ENCODE measurements around the gene PAX2. TPM values are rescaled to one million over a fixed set of nuclear protein-coding genes. Genes with fewer than 3 reads are reported as not detected.

PAX2 gene
- total RNA-seq, 4 donors from 2014 or later, result not detected

DNA sequence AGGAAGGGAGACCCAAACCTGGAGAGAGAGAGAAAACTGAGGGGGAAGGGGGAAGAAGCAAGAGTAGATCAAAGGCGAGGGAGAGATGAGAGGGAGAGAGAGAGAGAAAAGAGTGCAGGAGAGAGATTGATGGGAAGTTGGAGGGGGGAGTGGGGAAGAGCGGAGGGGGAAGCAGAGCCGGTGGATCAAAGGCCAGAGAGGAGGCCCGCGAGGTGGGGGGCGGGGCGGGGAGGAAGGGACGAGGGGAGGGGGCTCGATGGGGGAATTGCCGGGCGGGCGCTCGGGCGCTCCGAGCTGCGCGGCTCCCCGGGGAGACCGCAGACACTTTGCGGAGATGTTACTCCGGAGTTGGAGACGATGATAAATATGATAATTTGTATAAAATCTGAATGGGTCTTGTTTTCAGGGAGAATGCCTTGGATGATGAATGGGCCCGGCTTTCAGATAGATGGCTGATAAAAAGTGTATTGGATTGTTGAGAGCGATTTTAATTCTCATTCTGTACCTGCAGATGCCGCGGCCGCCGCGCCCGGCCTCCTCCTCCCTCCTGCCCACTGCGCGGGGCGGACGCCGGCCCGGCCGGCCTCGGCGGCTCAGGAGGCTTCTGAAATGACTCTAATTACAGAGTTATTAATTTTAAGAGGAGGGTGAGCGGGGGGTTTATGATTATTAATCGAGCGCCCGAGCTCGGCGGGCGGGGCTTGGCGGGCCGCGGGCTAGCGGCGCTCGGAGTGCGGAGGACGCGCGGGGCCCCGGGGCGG, 21.4 kb upstream of the PAX2 start:
- H3K9me3 ChIP-seq, result no peaks in the 10 kb centered on the region
- no peak overlapping the region for H3K4me3 ChIP-seq
- H3K4me1 ChIP-seq, result peaks cover 0 to 7% (median 0%) of the 10 kb centered on the region in 4 donors
- whole genome bisulfite sequencing, 2 donors (ENCODE audit: low coverage in 1 of 2), result 5 to 9% methylated on average over 4 to 40 of the region's 58 CpGs
- H3K36me3 ChIP-seq, result no peaks in the 10 kb centered on the region
- intact Hi-C loops (cut with DNase I; ENCODE audit: low total_unique reads) (no loop called here), in situ Hi-C loops (cut with MboI; ENCODE audit: low pct_ligation_motif_present in 1 of 4, low pct_unique_long_range_greater_than_20kb in 1 of 4, low sequenced_read_pairs in 3 of 4) (no loop called here)
- no peak for DNase-seq
- H3K27me3 ChIP-seq, result peaks cover 98% of the 10 kb centered on the region
- no peak overlapping the region for H3K27ac ChIP-seq
- TF ChIP-seq EP300 (IDR thresholded peaks at IDR 0.05; ENCODE audit: low read depth) (no peak), POLR2AphosphoS5 (IDR thresholded peaks at IDR 0.05) (no peak), POLR2A (IDR thresholded peaks at IDR 0.05) (no peak)
- TF ChIP-seq, protein P1, sequence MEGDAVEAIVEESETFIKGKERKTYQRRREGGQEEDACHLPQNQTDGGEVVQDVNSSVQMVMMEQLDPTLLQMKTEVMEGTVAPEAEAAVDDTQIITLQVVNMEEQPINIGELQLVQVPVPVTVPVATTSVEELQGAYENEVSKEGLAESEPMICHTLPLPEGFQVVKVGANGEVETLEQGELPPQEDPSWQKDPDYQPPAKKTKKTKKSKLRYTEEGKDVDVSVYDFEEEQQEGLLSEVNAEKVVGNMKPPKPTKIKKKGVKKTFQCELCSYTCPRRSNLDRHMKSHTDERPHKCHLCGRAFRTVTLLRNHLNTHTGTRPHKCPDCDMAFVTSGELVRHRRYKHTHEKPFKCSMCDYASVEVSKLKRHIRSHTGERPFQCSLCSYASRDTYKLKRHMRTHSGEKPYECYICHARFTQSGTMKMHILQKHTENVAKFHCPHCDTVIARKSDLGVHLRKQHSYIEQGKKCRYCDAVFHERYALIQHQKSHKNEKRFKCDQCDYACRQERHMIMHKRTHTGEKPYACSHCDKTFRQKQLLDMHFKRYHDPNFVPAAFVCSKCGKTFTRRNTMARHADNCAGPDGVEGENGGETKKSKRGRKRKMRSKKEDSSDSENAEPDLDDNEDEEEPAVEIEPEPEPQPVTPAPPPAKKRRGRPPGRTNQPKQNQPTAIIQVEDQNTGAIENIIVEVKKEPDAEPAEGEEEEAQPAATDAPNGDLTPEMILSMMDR (IDR thresholded peaks at IDR 0.05), result no peak

DNA sequence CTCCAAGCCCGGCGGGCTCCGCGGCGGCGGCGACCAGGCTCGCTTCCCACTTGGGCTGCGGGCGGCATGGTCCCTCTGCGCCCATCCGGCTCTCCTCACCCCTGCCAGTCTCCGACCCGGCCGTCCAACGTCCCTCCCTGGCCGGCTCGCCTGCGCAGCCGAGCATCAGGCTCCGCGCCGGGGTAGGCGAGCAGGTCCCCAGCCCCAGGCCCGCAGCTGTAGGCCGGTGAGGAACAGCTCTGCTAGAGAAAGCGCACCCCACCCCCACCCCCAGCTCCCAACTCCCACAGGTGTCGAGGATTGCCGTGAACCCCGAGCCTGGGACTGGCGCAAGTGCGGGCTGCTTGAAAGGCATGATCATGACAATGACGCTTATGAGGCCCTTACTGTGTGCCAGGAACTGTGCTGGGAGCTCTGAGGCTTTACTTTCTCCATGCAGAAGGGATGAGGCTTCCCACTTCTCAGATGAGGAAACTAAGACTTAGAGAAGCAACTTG, 20.8 kb upstream of the PAX2 start:
- in situ Hi-C loops (cut with MboI; ENCODE audit: low pct_ligation_motif_present in 1 of 4, low pct_unique_long_range_greater_than_20kb in 1 of 4, low sequenced_read_pairs in 3 of 4) (no loop called here), intact Hi-C loops (cut with DNase I; ENCODE audit: low total_unique reads) (no loop called here)
- no peaks in the 10 kb centered on the region for H3K36me3 ChIP-seq
- 0 to 31% methylated on average over 2 to 17 of the region's 33 CpGs for WGBS, 2 donors (ENCODE audit: low coverage in 1 of 2)
- peaks cover 2 to 13% (median 5%) of the 10 kb centered on the region in 4 donors for H3K4me1 ChIP-seq
- no peaks in the 10 kb centered on the region for H3K9me3 ChIP-seq
- H3K27me3 ChIP-seq, result peaks cover 98% of the 10 kb centered on the region
- DNase-seq, result no peak
- no peak overlapping the region for H3K4me3 ChIP-seq
- TF ChIP-seq EP300 (IDR thresholded peaks at IDR 0.05; ENCODE audit: low read depth) (no peak), POLR2A (IDR thresholded peaks at IDR 0.05) (no peak), POLR2AphosphoS5 (IDR thresholded peaks at IDR 0.05) (no peak)
- TF ChIP-seq, protein P1 (IDR thresholded peaks at IDR 0.05), result no peak
- H3K27ac ChIP-seq, result no peak overlapping the region

DNA sequence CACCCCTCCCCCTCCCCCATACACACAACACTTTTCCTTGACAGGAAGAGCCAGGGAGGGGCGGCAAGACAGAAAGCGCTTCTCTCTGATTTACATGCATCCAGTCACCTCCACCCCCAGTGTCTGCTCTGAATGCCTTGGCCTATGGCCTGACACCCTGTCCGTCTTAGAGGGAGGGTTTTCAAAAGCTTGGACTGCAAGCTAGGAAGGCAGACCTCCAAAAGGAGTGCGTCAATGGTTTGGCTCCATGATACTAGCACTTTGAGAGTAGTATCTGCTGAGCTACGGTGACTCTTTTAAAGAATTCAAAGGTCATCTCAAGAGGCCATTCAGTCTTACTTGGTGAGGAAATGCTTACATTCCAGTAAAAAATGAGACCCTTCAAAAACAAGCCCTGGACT, 20.3 kb upstream of the PAX2 start:
- Histone ChIP-seq H3K27me3 (peaks cover 98% of the 10 kb centered on the region), H3K9me3 (no peaks in the 10 kb centered on the region), H3K4me1 (peaks cover 7 to 18% (median 10%) of the 10 kb centered on the region in 4 donors), H3K36me3 (no peaks in the 10 kb centered on the region), H3K4me3 (no peak overlapping the region), H3K27ac (no peak overlapping the region)
- 64% methylated on average over 5 of the region's 5 CpGs; no CpG with 5 or more reads in 1 of the 2 donors for WGBS, 2 donors (ENCODE audit: low coverage in 1 of 2)
- intact Hi-C loops (cut with DNase I; ENCODE audit: low total_unique reads), result no loop called here
- in situ Hi-C loops (cut with MboI; ENCODE audit: low pct_ligation_motif_present in 1 of 4, low pct_unique_long_range_greater_than_20kb in 1 of 4, low sequenced_read_pairs in 3 of 4), result no loop called here
- no peak for DNase-seq
- TF ChIP-seq EP300 (IDR thresholded peaks at IDR 0.05; ENCODE audit: low read depth) (no peak), POLR2A (IDR thresholded peaks at IDR 0.05) (no peak), POLR2AphosphoS5 (IDR thresholded peaks at IDR 0.05) (no peak)
- TF ChIP-seq, protein P1 (IDR thresholded peaks at IDR 0.05), result no peak

DNA sequence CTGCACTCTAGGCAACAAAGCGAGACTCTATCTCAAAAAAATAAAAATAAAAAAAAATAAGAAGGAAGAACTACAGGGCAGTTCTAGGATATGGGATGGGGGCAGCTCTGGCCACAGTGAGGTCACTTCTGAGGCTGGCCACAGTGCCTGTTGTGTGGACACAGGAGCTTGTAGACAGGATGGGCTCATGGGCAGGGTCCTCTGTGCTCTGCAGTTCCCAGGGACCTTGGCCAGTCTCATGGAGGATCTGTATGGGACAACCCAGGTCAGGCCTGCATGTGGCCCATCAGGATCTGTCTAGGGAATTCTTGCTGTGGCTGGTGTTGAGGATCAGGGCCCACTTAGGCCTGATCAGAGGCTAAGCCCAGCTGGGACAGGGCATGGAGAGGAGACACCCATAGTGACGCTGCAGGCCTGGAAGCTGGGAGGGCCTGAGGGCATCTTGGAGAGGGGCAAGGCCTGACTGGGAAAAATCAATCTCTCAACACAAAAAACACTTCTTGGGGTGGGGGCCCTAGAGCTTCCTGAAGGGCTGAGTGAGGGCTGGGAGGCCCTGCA, 19.4 kb upstream of the PAX2 start:
- WGBS, 2 donors (ENCODE audit: low coverage in 1 of 2), result 98 to 100% methylated on average over 1 to 2 of the region's 2 CpGs
- intact Hi-C loops (cut with DNase I; ENCODE audit: low total_unique reads), result no loop called here

More for the DNA sequence above, 19.4 kb upstream of the PAX2 start:
- in situ Hi-C loops (cut with MboI; ENCODE audit: low pct_ligation_motif_present in 1 of 4, low pct_unique_long_range_greater_than_20kb in 1 of 4, low sequenced_read_pairs in 3 of 4), result no loop called here
- TF ChIP-seq POLR2AphosphoS5 (IDR thresholded peaks at IDR 0.05) (no peak), POLR2A (IDR thresholded peaks at IDR 0.05) (no peak), EP300 (IDR thresholded peaks at IDR 0.05; ENCODE audit: low read depth) (no peak)
- TF ChIP-seq, protein P1 (IDR thresholded peaks at IDR 0.05), result no peak
- Histone ChIP-seq H3K9me3 (no peaks in the 10 kb centered on the region), H3K4me3 (no peak overlapping the region), H3K27me3 (peaks cover 99% of the 10 kb centered on the region), H3K36me3 (no peaks in the 10 kb centered on the region), H3K27ac (no peak overlapping the region), H3K4me1 (peaks cover 13 to 27% (median 19%) of the 10 kb centered on the region in 4 donors)
- DNase-seq, result no peak
